Measurements from ENCODE around the gene C2CD4B.

GRCh38 chr15:62188744-62189143 lies 23.7 kb upstream of the C2CD4B start:
- TF ChIP-seq POLR2A (IDR thresholded peaks at IDR 0.05; ENCODE audit: low read depth, low read length) (no peak), POLR2AphosphoS5 (IDR thresholded peaks at IDR 0.05; ENCODE audit: low read depth, low read length) (no peak)

Measured in GM12892 (cell line).